Measurements from ENCODE around the gene TBCD.

TBCD gene

DNA sequence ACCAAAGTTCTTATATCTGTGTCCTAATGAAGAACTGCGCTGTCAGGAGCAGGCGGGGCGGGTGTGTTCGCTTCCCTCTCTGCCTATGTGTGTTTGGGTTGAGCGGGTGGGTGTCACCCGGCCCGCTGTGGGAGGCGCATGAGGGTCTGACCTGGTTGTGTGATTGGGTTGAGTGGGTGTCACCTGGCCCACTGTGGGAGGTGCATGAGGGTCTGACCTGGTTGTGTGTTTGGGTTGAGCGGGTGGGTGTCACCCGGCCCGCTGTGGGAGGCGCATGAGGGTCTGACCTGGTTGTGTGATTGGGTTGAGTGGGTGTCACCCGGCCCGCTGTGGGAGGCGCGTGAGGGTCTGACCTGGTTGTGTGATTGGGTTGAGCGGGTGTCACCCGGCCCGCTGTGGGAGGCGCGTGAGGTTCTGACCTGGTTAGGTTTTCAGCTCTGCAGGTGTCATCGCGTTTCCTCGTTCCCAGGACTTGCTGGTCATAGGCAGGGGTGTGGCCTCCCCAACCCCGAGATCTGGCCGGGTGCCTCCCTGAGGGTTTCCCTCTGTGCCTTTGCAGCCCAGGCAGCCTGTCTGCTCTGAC, 157.5 kb downstream of the TBCD start:
- DNase-seq = no peak

DNA sequence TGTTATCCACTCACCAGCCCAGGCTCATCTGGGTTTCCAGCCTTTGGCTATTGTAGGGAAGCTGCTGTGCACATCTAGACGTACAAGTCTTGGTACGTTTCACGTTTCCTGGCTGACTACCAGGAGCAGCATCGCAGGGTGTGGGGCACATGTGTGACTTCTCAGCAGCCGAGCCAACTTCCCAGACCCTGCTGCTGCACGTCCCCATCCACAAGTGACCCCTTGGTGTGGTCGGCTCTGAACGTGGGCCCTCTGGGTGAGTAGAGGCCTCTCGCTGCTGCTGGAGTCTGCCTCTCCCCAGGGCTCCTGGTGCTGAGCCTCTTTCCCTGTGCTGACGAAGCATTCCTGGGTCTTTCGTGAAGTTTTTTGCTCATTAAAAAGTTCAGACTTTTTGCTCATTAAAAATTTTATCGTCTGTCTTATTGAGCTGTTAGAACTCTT, 158.2 kb downstream of the TBCD start:
- no peak for DNase-seq

GRCh38 chr17:82910770-82911169, 158.9 kb downstream of the TBCD start:
- DNase-seq = no peak

GRCh38 chr17:82911822-82912221, 160.0 kb downstream of the TBCD start:
- DNase-seq = peak; percentile 75

DNA sequence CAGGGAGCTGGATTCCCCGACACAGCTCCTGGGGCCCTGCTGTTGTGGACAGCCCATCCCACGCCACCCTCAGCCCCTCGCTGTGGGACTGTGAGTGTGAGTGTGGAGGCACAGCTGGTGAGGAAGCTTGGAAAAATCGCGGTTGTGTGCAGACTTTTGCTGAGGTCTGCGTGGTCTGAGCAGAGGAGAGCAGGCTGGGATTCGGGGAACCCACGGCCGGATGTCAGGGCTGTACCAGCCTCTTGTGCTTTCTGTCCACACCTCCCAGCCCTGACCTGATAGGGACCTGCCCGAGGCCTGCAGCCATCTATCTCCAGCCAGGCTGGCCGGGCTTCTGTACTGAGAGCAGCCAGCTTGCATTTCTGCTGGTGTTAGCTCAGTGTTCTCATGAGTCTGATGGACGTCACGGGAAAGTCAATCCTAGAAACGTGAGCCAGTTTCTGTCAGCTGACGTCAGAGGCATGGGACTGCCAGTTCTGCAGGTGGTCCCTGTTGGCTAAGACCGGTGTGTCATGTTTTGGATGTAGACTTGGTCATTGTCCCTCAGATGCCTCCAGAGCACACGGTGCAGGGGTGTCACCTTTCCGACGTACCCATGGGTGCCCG, 160.7 kb downstream of the TBCD start:
- DNase-seq = no peak

DNA sequence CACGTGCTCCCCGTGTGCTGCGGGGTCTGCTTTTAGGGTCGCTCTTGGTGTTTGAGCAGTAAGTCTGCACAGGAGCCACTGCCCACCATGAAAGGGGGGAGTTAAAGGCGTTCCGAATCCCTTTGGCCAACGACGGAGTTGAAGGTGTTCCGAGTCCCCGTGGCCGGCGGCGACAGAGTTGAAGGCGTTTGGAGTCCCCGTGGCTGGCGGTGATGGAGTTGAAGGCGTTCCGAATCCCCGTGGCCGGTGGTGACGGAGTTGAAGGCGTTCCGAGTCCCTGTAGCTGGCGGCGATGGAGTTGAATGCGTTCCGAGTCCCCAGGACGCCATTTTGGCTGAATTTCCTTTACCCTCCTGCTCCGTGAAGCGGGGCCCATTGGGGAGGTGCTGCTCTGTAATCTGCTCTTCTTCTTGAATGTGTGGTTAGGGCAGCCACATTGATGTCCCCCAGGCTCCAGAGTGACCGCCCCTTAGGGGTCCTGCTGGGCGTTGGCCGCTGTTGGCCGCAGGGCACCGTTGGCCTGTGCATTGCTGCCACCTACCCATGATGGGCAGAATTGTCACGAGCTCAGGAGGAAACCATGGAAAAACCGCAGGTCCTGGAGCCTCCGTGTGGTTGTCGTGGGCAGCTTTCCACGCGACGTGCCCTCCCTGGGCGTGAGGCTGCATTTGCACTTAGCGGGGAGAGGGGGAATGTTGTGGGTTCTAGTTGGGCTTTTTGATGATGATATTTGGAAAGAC, 161.6 kb downstream of the TBCD start:
- DNase-seq = no peak

DNA sequence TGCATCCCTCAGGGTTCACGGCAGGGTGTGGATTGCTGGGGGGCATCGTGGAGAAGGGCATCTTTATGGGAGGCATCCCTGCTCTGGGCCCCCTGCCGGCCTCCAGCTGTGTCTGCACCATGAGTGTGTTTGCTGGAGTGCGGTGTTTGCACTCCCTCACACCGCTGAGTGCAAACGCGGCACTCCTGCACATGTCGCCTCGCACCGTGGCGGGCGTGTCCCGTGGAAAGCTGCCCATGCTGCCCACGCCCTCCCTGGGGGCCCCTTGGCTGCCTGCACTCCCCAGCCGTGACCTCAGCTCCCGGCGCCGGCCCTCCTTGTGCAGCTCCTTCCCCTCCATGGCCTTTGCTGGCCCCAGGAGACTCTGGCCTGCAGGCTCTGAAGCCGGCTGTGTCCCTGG, 162.5 kb downstream of the TBCD start:
- DNase-seq = no peak

- no peak for DNase-seq
Observed at GRCh38 chr17:82915010-82915756, 163.3 kb downstream of the TBCD start.

DNA sequence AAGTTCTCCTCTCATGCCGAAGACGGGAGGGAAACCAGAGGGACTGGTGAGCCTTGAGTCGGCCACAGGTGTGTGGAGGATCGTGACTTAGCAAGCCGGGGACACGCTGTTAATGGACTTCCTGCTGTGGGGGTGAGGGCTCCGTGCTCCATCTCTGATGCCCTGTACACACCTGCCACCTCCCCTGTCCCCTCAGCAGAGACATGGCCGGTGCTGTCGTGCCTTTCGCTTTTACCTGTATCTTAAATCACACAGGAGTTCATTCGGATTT, 163.8 kb downstream of the TBCD start:
- DNase-seq = no peak

DNA sequence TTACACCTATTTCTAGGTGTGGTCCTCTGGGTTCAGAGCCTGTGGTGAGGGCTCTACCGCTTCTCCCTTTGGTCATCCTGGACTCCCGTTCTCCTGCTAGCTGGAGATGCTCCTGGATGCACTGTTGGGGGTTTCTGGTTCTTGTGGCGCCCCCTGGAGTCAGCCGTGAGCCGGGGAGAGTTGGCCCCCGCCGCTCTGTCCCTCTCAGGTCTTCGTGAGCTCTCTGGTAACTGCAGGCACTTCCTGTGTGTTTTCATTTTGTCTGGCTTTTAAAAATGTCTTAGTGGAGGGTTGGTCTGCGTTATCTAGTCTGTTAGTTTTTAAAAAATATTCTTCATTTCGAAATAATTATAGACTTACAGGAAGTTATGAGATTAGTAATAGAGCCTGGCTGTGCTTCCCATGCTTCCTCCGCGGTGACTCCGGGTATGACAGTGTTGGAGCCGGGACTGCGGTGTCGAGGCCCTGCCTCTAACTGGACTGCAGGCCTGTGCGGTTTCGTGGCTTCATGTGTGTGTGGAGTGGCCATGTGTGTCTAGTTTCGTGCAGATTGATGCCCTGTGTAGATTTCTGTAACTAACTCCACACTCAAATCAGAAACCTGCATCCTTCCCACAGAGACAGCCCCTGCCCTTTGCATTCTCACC, 166.0 kb downstream of the TBCD start:
- no peak for DNase-seq

GRCh38 chr17:82918508-82918907, 166.6 kb downstream of the TBCD start:
- no peak for DNase-seq

DNA sequence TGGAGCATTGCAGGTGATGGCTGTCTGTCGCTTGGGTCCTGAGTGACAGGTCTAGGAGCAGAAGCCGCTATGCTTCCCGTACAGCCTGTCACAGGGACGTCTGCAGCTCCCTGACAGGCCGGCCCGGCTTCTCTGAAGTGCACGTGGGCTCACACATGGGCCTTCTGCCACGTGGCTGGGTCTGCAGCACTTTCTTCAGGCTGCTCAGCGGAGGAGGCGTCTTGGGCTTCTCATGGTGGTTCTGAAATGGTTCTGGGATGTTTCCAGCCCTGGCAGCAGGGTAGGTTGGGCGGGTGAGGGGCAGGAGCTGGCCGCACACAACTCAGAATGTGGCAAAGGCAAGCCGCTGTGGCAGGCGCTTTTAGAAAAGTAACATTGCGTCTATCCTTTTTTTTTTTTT, 168.3 kb downstream of the TBCD start:
- DNase-seq = no peak

DNA sequence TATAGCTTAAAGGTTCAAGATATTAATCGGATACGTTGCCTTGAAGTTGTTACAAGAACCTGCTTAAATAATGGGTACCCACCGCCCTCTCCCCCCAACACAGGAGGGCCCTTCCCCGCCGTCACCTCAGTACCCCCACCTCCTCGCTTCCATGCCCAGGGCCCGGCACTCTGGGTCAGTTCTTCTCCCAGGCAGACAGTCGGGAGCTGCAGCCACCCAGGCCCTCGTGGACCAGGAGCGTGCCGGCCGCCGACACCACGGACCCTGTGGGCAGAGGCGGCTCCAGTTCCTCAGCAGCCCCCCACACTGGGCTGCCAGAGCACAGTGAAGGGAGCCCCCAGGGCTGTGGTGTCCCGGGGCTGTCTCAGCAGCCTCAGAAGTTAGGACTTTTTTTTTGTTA, 168.8 kb downstream of the TBCD start:
- no peak for DNase-seq

DNA sequence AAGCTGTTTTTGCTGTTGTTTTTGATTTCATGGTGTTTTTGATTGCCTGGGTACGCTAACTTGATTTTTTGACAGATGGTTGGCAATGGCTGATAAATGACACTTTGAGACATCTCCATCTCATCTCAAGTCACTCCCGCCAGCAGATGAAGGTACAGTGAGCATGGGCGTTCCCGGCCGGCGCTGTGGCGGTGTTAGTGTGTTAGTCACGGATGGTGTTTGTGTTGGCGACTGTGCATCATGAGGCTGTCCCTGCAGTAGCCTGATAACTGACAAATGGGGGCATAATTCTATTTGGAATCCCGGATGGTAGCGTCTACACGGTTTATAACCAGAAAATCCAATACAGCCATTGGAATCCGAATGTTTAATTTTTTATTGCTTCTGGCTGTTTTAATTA, 169.6 kb downstream of the TBCD start:
- DNase-seq = no peak

GRCh38 chr17:82922646-82923045, 170.8 kb downstream of the TBCD start:
- no peak for DNase-seq

DNA sequence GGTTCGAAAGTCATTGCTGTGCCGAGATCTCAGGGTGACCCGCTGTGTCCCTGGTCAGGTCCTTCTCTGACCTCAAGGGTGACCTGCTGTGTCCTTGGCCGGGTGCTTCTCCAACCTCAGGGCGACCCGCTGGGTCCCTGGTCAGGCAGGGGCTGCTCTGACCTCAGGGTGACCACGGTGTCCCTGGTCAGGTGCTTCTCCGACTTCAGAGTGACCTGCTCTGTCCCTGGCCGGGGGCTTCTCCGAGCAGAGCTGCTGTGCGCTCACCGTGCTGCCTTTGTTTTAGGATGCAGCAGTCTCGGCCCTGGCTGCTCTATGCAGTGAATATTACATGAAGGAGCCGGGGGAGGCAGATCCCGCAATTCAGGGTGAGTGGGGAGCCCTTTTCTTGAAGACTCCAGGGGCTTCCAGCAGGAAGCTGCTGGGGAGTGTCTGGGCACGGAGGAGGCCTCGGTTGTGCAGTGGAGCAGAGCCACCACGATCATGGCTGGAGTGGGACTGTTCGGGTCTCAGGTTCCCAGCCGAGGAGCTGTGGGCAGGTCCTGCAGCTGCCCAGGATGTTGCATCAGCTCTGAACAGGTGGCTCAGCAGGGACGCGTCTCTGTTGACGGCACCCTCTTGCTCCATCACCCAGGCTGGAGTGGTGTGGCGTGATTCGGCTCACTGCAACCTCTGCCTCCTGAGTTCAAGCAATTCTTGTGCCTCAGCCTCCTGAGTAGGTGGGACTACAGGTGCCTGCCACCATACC, 171.7 kb downstream of the TBCD start:
- no peak for DNase-seq

GRCh38 chr17:82924214-82924613, 172.3 kb downstream of the TBCD start:
- no peak for DNase-seq

GRCh38 chr17:82924812-82925211, 172.9 kb downstream of the TBCD start:
- DNase-seq = no peak

DNA sequence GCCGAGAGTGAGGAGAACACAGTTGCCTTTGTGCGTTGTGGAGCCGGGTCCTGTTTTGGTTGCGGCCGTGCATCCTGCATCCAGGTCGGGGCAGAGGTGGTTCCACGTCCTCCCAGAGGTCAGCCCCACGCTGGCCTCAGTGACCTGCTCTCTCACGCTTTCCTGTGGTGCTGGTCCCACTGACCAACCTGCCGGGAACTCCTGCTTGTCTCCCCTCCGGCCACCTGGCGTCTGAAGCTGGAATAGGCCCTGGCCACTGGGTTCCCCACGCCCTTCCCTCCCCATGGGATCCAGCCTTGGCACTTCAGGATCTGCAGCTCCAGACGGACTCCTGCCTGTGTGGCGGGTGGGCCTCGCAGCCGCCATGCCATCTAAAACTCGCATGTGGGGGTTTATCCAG, 173.5 kb downstream of the TBCD start:
- DNase-seq = no peak

DNA sequence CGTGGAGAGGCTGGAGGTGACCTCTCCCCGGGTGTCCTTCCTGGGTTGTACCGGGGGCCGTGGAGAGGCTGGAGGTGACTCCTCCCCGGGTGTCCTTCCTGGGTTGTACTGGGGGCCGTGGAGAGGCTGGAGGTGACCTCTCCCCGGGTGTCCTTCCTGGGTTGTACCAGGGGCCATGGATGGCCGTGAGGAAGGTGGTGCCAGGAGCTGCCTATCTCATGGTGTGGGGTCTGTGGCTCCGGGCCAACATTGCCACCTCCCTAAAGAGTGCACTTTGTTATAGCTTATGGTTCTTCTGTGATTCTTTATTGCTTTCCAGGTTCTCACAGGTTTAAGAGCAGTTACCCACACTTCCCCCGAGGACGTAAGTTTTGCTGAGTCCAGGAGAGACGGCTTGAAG, 174.2 kb downstream of the TBCD start:
- DNase-seq = no peak

- DNase-seq = no peak
Observed at GRCh38 chr17:82926716-82927115, 174.9 kb downstream of the TBCD start.

DNA sequence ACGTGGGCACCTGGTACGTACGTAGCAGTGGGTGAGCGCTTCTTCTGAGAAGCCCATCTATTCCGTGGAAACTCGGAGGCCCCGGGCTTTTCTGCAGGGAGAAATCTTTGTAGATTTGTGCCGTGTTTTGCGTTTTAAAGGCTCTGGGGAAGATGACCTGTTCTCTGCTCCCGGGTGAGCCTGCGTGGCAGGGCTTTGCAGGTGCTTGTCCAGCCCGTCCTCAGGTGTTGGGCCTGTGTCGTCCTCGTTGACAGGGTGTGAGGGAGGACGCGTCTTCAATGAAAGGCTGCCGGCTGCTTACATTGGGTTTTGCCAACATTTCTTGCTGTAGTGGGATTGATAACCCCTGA, 175.4 kb downstream of the TBCD start:
- no peak for DNase-seq

All from OCI-M1 (cell line).